HEK293T (cell line): Measurements from ENCODE around the gene VASP.
A peak's percentile ranks its signal among the peaks of the same experiment; 100 is the strongest.

Experiments used
- CTCF ChIA-PET: fragments of 350-600 bp; formaldehyde crosslinking; extraction: SDS; loops from one replicate; lab custom pipeline; 2021; ENCODE audit warnings: antibody characterized with exemption, inconsistent platforms; lab: Yijun Ruan, JAX
- POLR2A ChIA-PET: fragments of 350-600 bp; formaldehyde crosslinking; extraction: SDS; loops from one replicate; lab custom pipeline; 2020; ENCODE audit warnings: antibody characterized with exemption, inconsistent platforms; lab: Yijun Ruan, JAX
- DNase-seq: peaks from one replicate; pipeline ENCODE4 v3.0.0; 2012; ENCODE audit warnings: mixed read lengths; ENCODE audit errors: extremely low spot score
- ARNT ChIP-seq: fragments of 450-650 bp; IDR thresholded peaks from 2 replicates; pipeline ENCODE4 v1.6.1; 2017; ENCODE audit warnings: mild to moderate bottlenecking
- BHLHE40 ChIP-seq: fragments of 450-650 bp; IDR thresholded peaks from 2 replicates; pipeline ENCODE4 v1.6.1; 2016; ENCODE audit warnings: mild to moderate bottlenecking, moderate library complexity, borderline replicate concordance
- CTBP1 ChIP-seq: fragments of 450-650 bp; IDR thresholded peaks from 2 replicates; pipeline ENCODE4 v1.6.1; 2016; ENCODE audit warnings: borderline replicate concordance
- ELF4 ChIP-seq: fragments of 450-650 bp; IDR thresholded peaks from 2 replicates; pipeline ENCODE4 v1.6.1; 2017; ENCODE audit warnings: antibody characterized with exemption
- FOXA1 ChIP-seq: fragments of 450-650 bp; IDR thresholded peaks from 2 replicates; pipeline ENCODE4 v1.6.1; 2016; ENCODE audit warnings: mild to moderate bottlenecking
- FOXK2 ChIP-seq: fragments of 450-650 bp; IDR thresholded peaks from 2 replicates; pipeline ENCODE4 v1.6.1; 2016; ENCODE audit warnings: mild to moderate bottlenecking
- FOXM1 ChIP-seq: fragments of 450-650 bp; IDR thresholded peaks from 2 replicates; pipeline ENCODE4 v1.6.1; 2017; ENCODE audit warnings: mild to moderate bottlenecking, borderline replicate concordance
- HDGF ChIP-seq: fragments of 450-650 bp; IDR thresholded peaks from 2 replicates; pipeline ENCODE4 v1.6.1; 2017; ENCODE audit warnings: antibody characterized with exemption, borderline replicate concordance
- L3MBTL2 ChIP-seq: fragments of 450-650 bp; conservative IDR thresholded peaks from 2 replicates; pipeline ENCODE4 v1.6.1; 2016; ENCODE audit warnings: mild to moderate bottlenecking
- LEF1 ChIP-seq: fragments of 450-650 bp; IDR thresholded peaks from 2 replicates; pipeline ENCODE4 v1.6.1; 2017; ENCODE audit warnings: mild to moderate bottlenecking, borderline replicate concordance
- NFRKB ChIP-seq: fragments of 450-650 bp; IDR thresholded peaks from 2 replicates; pipeline ENCODE4 v1.6.1; 2016; ENCODE audit warnings: mild to moderate bottlenecking, moderate library complexity
- SP1 ChIP-seq: fragments of 450-650 bp; IDR thresholded peaks from 2 replicates; pipeline ENCODE4 v1.6.1; 2017
- TARDBP ChIP-seq: fragments of 450-650 bp; IDR thresholded peaks from 2 replicates; pipeline ENCODE4 v1.6.1; 2016
- ZNF384 ChIP-seq: fragments of 450-650 bp; IDR thresholded peaks from 2 replicates; pipeline ENCODE4 v1.6.1; 2016
- TF ChIP-seq, protein P1 (sequence below): fragments of 450-650 bp; IDR thresholded peaks from 2 replicates; pipeline ENCODE4 v1.6.1; 2016

VASP gene

DNA sequence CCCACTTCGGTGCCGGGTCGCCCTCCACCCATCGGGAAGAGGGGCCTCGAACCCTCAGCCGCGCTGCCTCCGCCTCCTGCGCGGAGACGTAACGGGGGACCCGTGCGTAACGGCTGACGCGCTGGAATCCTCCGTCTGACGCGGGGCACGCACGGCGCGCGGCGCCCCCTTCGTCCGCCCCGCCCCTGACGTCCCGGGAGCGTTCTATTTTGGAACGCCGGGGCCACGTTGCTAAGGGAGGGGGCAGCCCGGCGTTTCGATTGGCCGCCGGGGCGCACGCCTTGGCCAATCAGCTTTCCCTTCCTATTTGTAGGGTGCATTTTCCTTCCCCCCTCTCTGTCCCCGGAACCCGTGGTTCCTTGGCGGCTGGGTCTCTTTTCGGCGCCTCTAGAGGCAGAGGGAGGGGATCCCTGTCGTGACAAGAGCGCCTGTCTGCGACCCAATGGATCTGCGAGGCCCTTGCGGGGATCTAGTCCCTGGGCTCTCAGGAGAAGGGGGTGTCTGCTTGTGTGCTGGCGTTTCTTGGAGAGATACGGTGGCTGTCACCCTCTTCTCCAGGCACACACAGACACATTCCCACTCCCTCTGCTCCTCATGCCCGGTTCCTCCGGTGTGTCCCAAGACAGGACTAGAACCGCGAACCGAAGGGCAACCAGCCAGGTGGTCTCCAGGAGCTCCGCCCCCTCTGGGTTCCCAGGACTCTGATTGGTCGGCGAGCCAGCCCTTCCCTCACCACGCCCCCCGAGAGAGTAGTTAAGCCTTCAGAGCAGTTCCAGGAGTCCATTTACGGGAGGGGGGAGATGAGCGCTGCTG lies 37.9 kb upstream of the VASP start:
- ChIA-PET CTCF (interaction anchor here (0.6 to 1.4 kb wide), 4 partner anchors 8 to 30 kb away, joined by 3 to 12 read pairs (median 8); no protein-coding TSS in a partner anchor), POLR2A (interaction anchor here (0.6 to 2.7 kb wide), 10 partner anchors 9 to 303 kb away, joined by 3 to 9 read pairs (median 3); no protein-coding TSS in a partner anchor)
- no peak for TF ChIP-seq TARDBP
- no peak for TF ChIP-seq CTBP1
- no peak for TF ChIP-seq ELF4
- peak; percentile 12; the same call in 1 of the 2 replicates for TF ChIP-seq FOXM1
- TF ChIP-seq, protein P1, sequence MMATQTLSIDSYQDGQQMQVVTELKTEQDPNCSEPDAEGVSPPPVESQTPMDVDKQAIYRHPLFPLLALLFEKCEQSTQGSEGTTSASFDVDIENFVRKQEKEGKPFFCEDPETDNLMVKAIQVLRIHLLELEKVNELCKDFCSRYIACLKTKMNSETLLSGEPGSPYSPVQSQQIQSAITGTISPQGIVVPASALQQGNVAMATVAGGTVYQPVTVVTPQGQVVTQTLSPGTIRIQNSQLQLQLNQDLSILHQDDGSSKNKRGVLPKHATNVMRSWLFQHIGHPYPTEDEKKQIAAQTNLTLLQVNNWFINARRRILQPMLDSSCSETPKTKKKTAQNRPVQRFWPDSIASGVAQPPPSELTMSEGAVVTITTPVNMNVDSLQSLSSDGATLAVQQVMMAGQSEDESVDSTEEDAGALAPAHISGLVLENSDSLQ = peak; percentile 51; the same call in 1 of the 2 replicates
- TF ChIP-seq NFRKB = no peak
- TF ChIP-seq L3MBTL2 = peak; percentile 73; the same call in 1 of the 2 replicates
- no peak for TF ChIP-seq SP1
- TF ChIP-seq FOXA1 = no peak
- no peak for TF ChIP-seq BHLHE40
- 0 out of 2 replicates have a peak, but pooled peaks have one; percentile 48 for TF ChIP-seq HDGF
- DNase-seq = peak; percentile 89

DNA sequence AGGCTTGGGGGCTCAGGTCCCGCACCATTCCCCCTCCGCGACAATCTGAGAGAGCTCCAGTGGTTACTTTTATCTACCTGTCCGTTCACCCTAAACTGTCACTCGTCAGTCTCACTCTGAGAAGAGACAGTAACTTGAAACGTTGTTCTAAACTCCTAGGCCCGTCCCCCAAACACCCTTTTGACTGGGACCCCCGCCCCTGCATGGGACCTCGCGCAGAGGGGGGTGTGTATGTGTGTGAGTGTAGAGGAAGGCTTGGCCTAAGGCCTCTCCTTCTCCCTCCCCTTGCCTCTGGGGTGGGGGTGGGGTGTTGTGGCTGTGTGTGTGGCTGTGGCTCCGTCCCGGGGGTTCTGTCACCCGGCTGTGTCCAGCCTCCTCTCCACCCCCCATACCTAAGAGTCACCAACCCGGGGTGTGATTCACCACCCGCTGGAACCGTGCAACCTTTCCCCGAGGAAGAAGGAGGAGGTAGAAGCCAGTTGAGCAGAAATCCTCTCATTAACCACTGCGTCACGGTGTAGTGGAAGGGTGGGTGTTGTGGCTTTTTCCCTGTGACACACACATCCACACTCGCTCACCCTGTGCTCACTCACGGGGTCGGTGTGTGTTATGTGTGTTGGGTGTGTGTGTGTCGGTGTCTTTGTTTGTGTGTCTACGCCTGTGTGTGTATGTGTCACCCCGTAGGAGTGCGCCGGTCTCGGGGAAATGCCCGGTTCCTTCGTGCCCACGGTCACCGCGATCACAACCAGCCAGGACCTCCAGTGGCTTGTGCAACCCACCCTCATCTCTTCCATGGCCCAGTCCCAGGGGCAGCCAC lies 37.1 kb upstream of the VASP start:
- POLR2A ChIA-PET = interaction anchor here (1.0 to 2.7 kb wide), 5 partner anchors 9 to 66 kb away, joined by 3 to 9 read pairs (median 3); no protein-coding TSS in a partner anchor
- CTCF ChIA-PET = interaction anchor here (1.4 kb wide), 3 partner anchors 8 to 31 kb away, joined by 6 to 12 read pairs (median 10); no protein-coding TSS in a partner anchor
- TF ChIP-seq FOXK2 = no peak
- no peak for TF ChIP-seq L3MBTL2
- no peak for TF ChIP-seq CTBP1
- TF ChIP-seq, protein P1 = no peak
- TF ChIP-seq ZNF384 = no peak
- no peak for TF ChIP-seq SP1
- no peak for TF ChIP-seq ARNT
- TF ChIP-seq HDGF = no peak
- no peak for DNase-seq

- ChIA-PET CTCF (interaction anchor here (1.2 kb wide), 1 partner anchor 15 kb away, joined by 3 read pairs; no protein-coding TSS in a partner anchor), POLR2A (no interaction called here)
- TF ChIP-seq BHLHE40 (no peak), ARNT (no peak), SP1 (no peak), CTBP1 (no peak), ZNF384 (no peak)
- TF ChIP-seq, protein P1 = no peak
- DNase-seq = no peak
Observed at GRCh38 chr19:45470762-45471081, 36.6 kb upstream of the VASP start.

- no peak for DNase-seq
- CTCF ChIA-PET = interaction anchor here (1.2 kb wide), 1 partner anchor 14 kb away, joined by 3 read pairs; no protein-coding TSS in a partner anchor
- POLR2A ChIA-PET = no interaction called here
- no peak for TF ChIP-seq ARNT
- no peak for TF ChIP-seq BHLHE40
- no peak for TF ChIP-seq FOXA1
- TF ChIP-seq ELF4 = no peak
- no peak for TF ChIP-seq CTBP1
- no peak for TF ChIP-seq LEF1
- TF ChIP-seq FOXM1 = no peak
- no peak for TF ChIP-seq NFRKB
- TF ChIP-seq TARDBP = no peak
- TF ChIP-seq HDGF = no peak
- no peak for TF ChIP-seq ZNF384
Observed at GRCh38 chr19:45471111-45471930, 36.0 kb upstream of the VASP start.

DNA sequence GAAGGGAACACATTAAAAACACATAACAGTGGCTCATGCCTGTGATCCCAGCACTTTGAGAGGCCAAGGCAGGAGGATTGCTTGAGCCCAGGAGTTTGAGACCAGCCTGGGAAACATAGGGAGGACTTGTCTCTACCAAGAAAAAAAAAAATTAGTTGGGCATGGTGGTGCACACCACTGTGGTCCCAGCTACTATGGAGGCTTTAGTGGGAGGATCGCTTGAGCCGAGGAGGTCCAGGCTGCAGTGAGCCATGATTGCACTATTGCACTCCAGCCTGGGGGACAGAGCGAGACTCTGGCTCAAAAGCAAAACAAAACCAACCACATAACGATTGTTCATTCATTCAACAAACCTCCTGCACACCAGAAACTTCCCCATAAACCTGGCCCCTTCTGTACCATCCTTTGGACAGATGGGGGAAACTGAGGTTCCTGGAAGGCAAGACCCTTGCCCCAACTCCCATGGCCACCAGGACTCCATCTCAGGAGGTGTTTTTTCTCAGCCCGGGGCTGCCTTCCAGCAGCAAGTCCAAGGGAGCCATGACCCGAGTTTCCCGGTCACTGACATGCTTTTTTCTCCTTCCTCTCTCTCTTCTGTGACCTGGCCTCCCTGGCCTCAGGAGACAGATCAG lies 35.2 kb upstream of the VASP start:
- CTCF ChIA-PET = interaction anchor here (1.2 kb wide), 1 partner anchor 13 kb away, joined by 3 read pairs; no protein-coding TSS in a partner anchor
- POLR2A ChIA-PET = interaction anchor here (1.1 kb wide), 1 partner anchor 14 kb away, joined by 3 read pairs; no protein-coding TSS in a partner anchor
- DNase-seq = no peak
- no peak for TF ChIP-seq BHLHE40
- no peak for TF ChIP-seq NFRKB
- TF ChIP-seq HDGF = no peak
- TF ChIP-seq SP1 = no peak
- no peak for TF ChIP-seq LEF1
- no peak for TF ChIP-seq ZNF384
- TF ChIP-seq TARDBP = no peak
- TF ChIP-seq ARNT = no peak
- TF ChIP-seq L3MBTL2 = no peak
- no peak for TF ChIP-seq ELF4
- no peak for TF ChIP-seq FOXM1
